K562 (cell line): ENCODE results near the gene LAGE3. TPM values are rescaled to one million over a fixed set of nuclear protein-coding genes. Genes with fewer than 3 reads are reported as not detected.

ENCODE experiments used
- C11orf30 ChIP-seq: fragments of 450-650 bp; IDR thresholded peaks from 2 replicates; pipeline ENCODE4 v1.6.1; 2016; ENCODE audit warnings: low read depth, mild to moderate bottlenecking
- CBFA2T3 ChIP-seq: fragments of 450-650 bp; IDR thresholded peaks from 2 replicates; pipeline ENCODE4 v1.6.1; 2017
- CUX1 ChIP-seq: fragments of 200-800 bp; sonication (Bioruptor generic); IDR thresholded peaks from 2 replicates; pipeline ENCODE4 v1.6.1; 2016; ENCODE audit warnings: missing genetic modification characterization, missing compliant biosample characterization
- JUNB ChIP-seq: fragments of 450-650 bp; formaldehyde crosslinking; conservative IDR thresholded peaks from 2 replicates; pipeline ENCODE4 v1.4.0; 2020; ENCODE audit warnings: mild to moderate bottlenecking
- NCOA4 ChIP-seq: fragments of 450-650 bp; IDR thresholded peaks from 2 replicates; pipeline ENCODE4 v1.6.1; 2018; ENCODE audit warnings: mild to moderate bottlenecking; ENCODE audit not compliant: partially characterized antibody
- NFIX ChIP-seq: fragments of 250-450 bp; sonication (Bioruptor Pico); IDR thresholded peaks from 2 replicates; pipeline ENCODE4 v1.4.0; 2020; ENCODE audit warnings: low read depth, mild to moderate bottlenecking, moderate library complexity
- NFRKB ChIP-seq: fragments of 450-650 bp; IDR thresholded peaks from 2 replicates; pipeline ENCODE4 v1.6.1; 2016; ENCODE audit warnings: low read depth
- SIRT6 ChIP-seq: IDR thresholded peaks from one replicate; pipeline ENCODE4 v1.6.1; 2012; ENCODE audit warnings: low read depth, mild to moderate bottlenecking, control low read depth, inconsistent platforms, low read length, moderate library complexity
- SIX5 ChIP-seq, 2 experiments: IDR thresholded peaks; 2 replicates each; pipeline ENCODE4 v1.6.1; 2011; ENCODE audit warnings: low read length in 2 of 2, borderline replicate concordance in 1 of 2, low read depth in 1 of 2, mild to moderate bottlenecking in 1 of 2, moderate library complexity in 1 of 2; ENCODE audit not compliant: insufficient read depth in 1 of 2
- SMAD1 ChIP-seq: fragments of 150-350 bp; IDR thresholded peaks from 2 replicates; pipeline ENCODE4 v1.6.1; 2014; ENCODE audit warnings: low read length, low read depth; ENCODE audit not compliant: partially characterized antibody
- TEAD4 ChIP-seq, 2 experiments: sonication (generic) in 1 of 2; formaldehyde crosslinking in 1 of 2; IDR thresholded peaks; 2 replicates each; pipeline versions ENCODE4 v1.6.1 to v1.8.0; 2012 to 2022; ENCODE audit warnings: borderline replicate concordance in 1 of 2, inconsistent platforms in 1 of 2, low read length in 1 of 2, mild to moderate bottlenecking in 1 of 2, missing genetic modification reagents in 1 of 2
- XRCC4 ChIP-seq: IDR thresholded peaks from one replicate; pipeline ENCODE4 v1.6.1; 2011; ENCODE audit not compliant: insufficient read depth, insufficient read length; ENCODE audit errors: extremely low read depth
- ZNF175 ChIP-seq: fragments of 200-800 bp; sonication (Bioruptor generic); IDR thresholded peaks from 2 replicates; pipeline ENCODE4 v1.6.1; 2016; ENCODE audit warnings: low read depth, mild to moderate bottlenecking, missing genetic modification characterization, missing compliant biosample characterization
- ZNF184 ChIP-seq: sonication (generic); formaldehyde crosslinking; IDR thresholded peaks from 2 replicates; pipeline ENCODE4 v1.5.0; 2020; ENCODE audit warnings: missing genetic modification reagents
- ZNF280B ChIP-seq: fragments of 250-450 bp; sonication (Bioruptor Pico); IDR thresholded peaks from 2 replicates; pipeline ENCODE4 v1.5.1; 2021; ENCODE audit warnings: mild to moderate bottlenecking
- ZNF444 ChIP-seq: fragments of 250-450 bp; sonication (Bioruptor Pico); IDR thresholded peaks from 2 replicates; pipeline ENCODE4 v1.4.0; 2020; ENCODE audit warnings: mild to moderate bottlenecking, moderate library complexity
- ZNF561 ChIP-seq: fragments of 450-650 bp; formaldehyde crosslinking; conservative IDR thresholded peaks from 2 replicates; pipeline ENCODE4 v1.4.0; 2020; ENCODE audit warnings: mild to moderate bottlenecking, moderate library complexity
- ZNF778 ChIP-seq: fragments of 450-650 bp; formaldehyde crosslinking; IDR thresholded peaks from 2 replicates; pipeline ENCODE4 v1.4.0; 2020; ENCODE audit warnings: mild to moderate bottlenecking, moderate library complexity
- ZNF830 ChIP-seq: fragments of 250-450 bp; sonication (Bioruptor Pico); IDR thresholded peaks from 2 replicates; pipeline ENCODE4 v1.5.0; 2021; ENCODE audit warnings: mild to moderate bottlenecking
- ZZZ3 ChIP-seq: fragments of 450-650 bp; IDR thresholded peaks from 2 replicates; pipeline ENCODE4 v1.6.1; 2016; ENCODE audit warnings: antibody characterized with exemption, mild to moderate bottlenecking, moderate library complexity
- polyA plus RNA-seq, 8 experiments: library from polyadenylated mRNA; depleted of rRNA in 4 of 8; stranded (reverse) in 5 of 8; unstranded in 3 of 8; fragments of >200 nt; fragmentation: Nextera tagmentation in 2 of 8; fragmentation: Illumina TruSeq in 1 of 8; extraction: Ambion mirVana in 2 of 8; extraction: Trizol in 1 of 8; gene quantifications; 2 replicates each; pipeline versions ENCODE4 v1.2.1 to v1.2.3, GENCODE V29; 2011 to 2014; ENCODE audit warnings: inconsistent platforms in 1 of 8, missing spikeins in 1 of 8
- total RNA-seq, 7 experiments: library from RNA; depleted of rRNA in 6 of 7; stranded (reverse); fragments of >200 nt in 6 of 7; fragmentation: Illumina TruSeq in 2 of 7; extraction: Trizol in 2 of 7; gene quantifications; 2 replicates each; pipeline versions ENCODE4 v1.2.1 to v1.2.3, GENCODE V29; 2011 to 2021; ENCODE audit warnings: low replicate concordance in 1 of 7

The LAGE3 gene
- total and polyA plus RNA-seq, 9 of the 15 experiments (the other 6 are each of a cell fraction or from before 2014, with no cell fraction given) = 28.2 to 125 (median 35.8) TPM

- TF ChIP-seq ZNF280B (CRISPR knock-in tag) (no peak), C11orf30 (peak; percentile 95), ZNF778 (CRISPR knock-in tag) (no peak), CUX1 (no peak), XRCC4 (no peak), ZNF175 (CRISPR knock-in tag) (no peak), NFIX (no peak), ZNF444 (no peak), ZNF184 (CRISPR knock-in tag) (no peak), SMAD1 (no peak), NCOA4 (no peak), ZNF830 (CRISPR knock-in tag) (no peak), SIRT6 (no peak), CBFA2T3 (peak; percentile 50), NFRKB (no peak), SIX5 (IDR thresholded peaks at IDR 0.05; ENCODE audit: borderline replicate concordance in 1 of 2, insufficient read depth in 1 of 2, low read depth in 1 of 2, low read length in 2 of 2) (no peak), ZZZ3 (no peak), JUNB (CRISPR knock-in tag) (no peak), TEAD4 (IDR thresholded peaks at IDR 0.05; ENCODE audit: low read length) (peak; percentile 12; the same call in 1 of the 2 replicates), TEAD4 (CRISPR knock-in tag; IDR thresholded peaks at IDR 0.05; ENCODE audit: borderline replicate concordance) (no peak), ZNF561 (CRISPR knock-in tag) (no peak)
Observed at GRCh38 chrX:154484255-154485149, 5.4 kb upstream of the LAGE3 start (continued).
